Measurements from ENCODE around the gene SH3TC2.

- TF ChIP-seq POLR2A (IDR thresholded peaks at IDR 0.05; ENCODE audit: low read depth, low read length) (no peak), RFX5 (IDR thresholded peaks at IDR 0.05; ENCODE audit: low read depth, low read length) (no peak), CTCF (conservative IDR thresholded peaks at IDR 0.05; ENCODE audit: low read depth, low read length) (no peak), FOS (IDR thresholded peaks at IDR 0.05; ENCODE audit: low read depth, low read length) (no peak), SMC3 (IDR thresholded peaks at IDR 0.05; ENCODE audit: low read depth, low read length) (no peak), MXI1 (IDR thresholded peaks at IDR 0.05; ENCODE audit: borderline replicate concordance, low read depth, low read length) (no peak), CEBPB (IDR thresholded peaks at IDR 0.05; ENCODE audit: low read depth, low read length) (no peak)
- TF ChIP-seq, protein P1, sequence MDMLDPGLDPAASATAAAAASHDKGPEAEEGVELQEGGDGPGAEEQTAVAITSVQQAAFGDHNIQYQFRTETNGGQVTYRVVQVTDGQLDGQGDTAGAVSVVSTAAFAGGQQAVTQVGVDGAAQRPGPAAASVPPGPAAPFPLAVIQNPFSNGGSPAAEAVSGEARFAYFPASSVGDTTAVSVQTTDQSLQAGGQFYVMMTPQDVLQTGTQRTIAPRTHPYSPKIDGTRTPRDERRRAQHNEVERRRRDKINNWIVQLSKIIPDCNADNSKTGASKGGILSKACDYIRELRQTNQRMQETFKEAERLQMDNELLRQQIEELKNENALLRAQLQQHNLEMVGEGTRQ (IDR thresholded peaks at IDR 0.05; ENCODE audit: low read depth, low read length) = no peak
Observed at GRCh38 chr5:149019679-149020078, 43.2 kb downstream of the SH3TC2 start.

Data from IMR-90 (cell line).